PFSK-1 (cell line): ENCODE data around the gene ELMO1.

ENCODE experiments used
- FOXP2 ChIP-seq: optimal IDR thresholded peaks from 2 replicates; pipeline ENCODE3; 2011; ENCODE audit warnings: borderline replicate concordance, control low read depth, inconsistent platforms; ENCODE audit not compliant: insufficient read depth; ENCODE audit errors: extremely low read length, extremely low read depth
- POLR2AphosphoS5 ChIP-seq: IDR thresholded peaks from 2 replicates; pipeline ENCODE4 v1.6.1; 2012; ENCODE audit warnings: low read depth, mild to moderate bottlenecking, control low read depth, low read length, moderate library complexity
- REST ChIP-seq, 2 experiments: IDR thresholded peaks; 2 replicates each; pipeline versions ENCODE4 v1.6.1 to v1.8.0; 2011 to 2012; ENCODE audit warnings: low read depth in 2 of 2, low read length in 2 of 2, control low read depth in 1 of 2, inconsistent platforms in 1 of 2, mild to moderate bottlenecking in 1 of 2, moderate library complexity in 1 of 2; ENCODE audit not compliant: insufficient read depth in 1 of 2
- SIN3A ChIP-seq: IDR thresholded peaks from 2 replicates; pipeline ENCODE4 v1.6.1; 2012; ENCODE audit warnings: mild to moderate bottlenecking, low read length, moderate library complexity, borderline replicate concordance; ENCODE audit not compliant: insufficient read depth
- TAF1 ChIP-seq: IDR thresholded peaks from 2 replicates; pipeline ENCODE4 v1.6.1; 2012; ENCODE audit warnings: low read length, control low read depth, borderline replicate concordance; ENCODE audit not compliant: insufficient read depth

ELMO1 gene

GRCh38 chr7:37216923-37217322 lies 231.7 kb downstream of the ELMO1 start:
- TF ChIP-seq REST (IDR thresholded peaks at IDR 0.05; ENCODE audit: insufficient read depth in 1 of 2, low read depth in 2 of 2, low read length in 2 of 2) (no peak), TAF1 (no peak), POLR2AphosphoS5 (no peak), FOXP2 (no peak)

- no peak for TF ChIP-seq FOXP2
- TF ChIP-seq POLR2AphosphoS5: no peak
- TF ChIP-seq SIN3A: no peak
- no peak for TF ChIP-seq REST (IDR thresholded peaks at IDR 0.05; ENCODE audit: insufficient read depth in 1 of 2, low read depth in 2 of 2, low read length in 2 of 2)
- no peak for TF ChIP-seq TAF1
These were observed 232.4 kb downstream of the ELMO1 start for GRCh38 chr7:37216156-37216852.

GRCh38 chr7:37215290-37215923 lies 233.3 kb downstream of the ELMO1 start:
- TF ChIP-seq REST (IDR thresholded peaks at IDR 0.05; ENCODE audit: insufficient read depth in 1 of 2, low read depth in 2 of 2, low read length in 2 of 2): no peak
- TF ChIP-seq POLR2AphosphoS5: no peak
- TF ChIP-seq TAF1: no peak
- no peak for TF ChIP-seq SIN3A
- TF ChIP-seq FOXP2: no peak

- TF ChIP-seq FOXP2 (no peak), POLR2AphosphoS5 (no peak), TAF1 (no peak), SIN3A (no peak), REST (IDR thresholded peaks at IDR 0.05; ENCODE audit: insufficient read depth in 1 of 2, low read depth in 2 of 2, low read length in 2 of 2) (no peak)
These were observed 236.1 kb downstream of the ELMO1 start for GRCh38 chr7:37212556-37212955.
